Central memory CD8-positive, alpha-beta T cell (primary cell): ENCODE results near the gene PDK2.

Experiments
- ATAC-seq: fragments of 150-1000 bp; cut with Tn5 transposase; replicated peaks from 2 replicates; pipeline ENCODE4 v1.10.0; 2022; ENCODE audit warnings: mild to moderate bottlenecking, moderate FRiP score, moderate number of reproducible peaks; ENCODE audit not compliant: poor library complexity, severe bottlenecking; ENCODE audit errors: extremely low read depth
- DNase-seq, 2 donors: peaks; one replicate each; pipeline ENCODE4 v3.0.0; 2021; ENCODE audit warnings: low spot score in 2 of 2
- H3K27ac Mint-ChIP-seq: one replicate; pipeline ENCODE4 v1.8.0; 2022; ENCODE audit warnings: low read depth, mild to moderate bottlenecking, moderate library complexity, mixed read lengths
- H3K27me3 Mint-ChIP-seq: one replicate; pipeline ENCODE4 v1.8.0; 2022; ENCODE audit warnings: mixed read lengths
- H3K36me3 Mint-ChIP-seq: one replicate; pipeline ENCODE4 v1.8.0; 2022; ENCODE audit warnings: mild to moderate bottlenecking, moderate library complexity, mixed read lengths; ENCODE audit not compliant: insufficient read depth
- H3K4me1 Mint-ChIP-seq: one replicate; pipeline ENCODE4 v1.8.0; 2022; ENCODE audit warnings: mixed read lengths
- H3K4me3 Mint-ChIP-seq: one replicate; pipeline ENCODE4 v1.8.0; 2022; ENCODE audit warnings: mild to moderate bottlenecking, moderate library complexity, mixed read lengths
- H3K9me3 Mint-ChIP-seq: one replicate; pipeline ENCODE4 v1.8.0; 2022; ENCODE audit warnings: mixed read lengths

PDK2 gene

GRCh38 chr17:50075446-50076032, 19.6 kb upstream of the PDK2 start:
- Mint-ChIP-seq H3K4me3 (no peak overlapping the region), H3K36me3 (peaks cover 2% of the 10 kb centered on the region), H3K27ac (no peak overlapping the region), H3K4me1 (no peaks in the 10 kb centered on the region), H3K27me3 (no peaks in the 10 kb centered on the region), H3K9me3 (no peaks in the 10 kb centered on the region)
- DNase-seq (no peak), ATAC-seq (no peak)

GRCh38 chr17:50076221-50076590, 18.9 kb upstream of the PDK2 start:
- no peak for DNase-seq
- no peak for ATAC-seq
- no peak overlapping the region for H3K27ac Mint-ChIP-seq
- no peak overlapping the region for H3K4me3 Mint-ChIP-seq
- H3K36me3 Mint-ChIP-seq: peaks cover 2% of the 10 kb centered on the region
- H3K9me3 Mint-ChIP-seq: no peaks in the 10 kb centered on the region
- H3K27me3 Mint-ChIP-seq: no peaks in the 10 kb centered on the region
- no peaks in the 10 kb centered on the region for H3K4me1 Mint-ChIP-seq

GRCh38 chr17:50076591-50077235, 18.4 kb upstream of the PDK2 start:
- DNase-seq: no peak
- H3K4me1 Mint-ChIP-seq: no peaks in the 10 kb centered on the region
- no peak overlapping the region for H3K27ac Mint-ChIP-seq
- no peak overlapping the region for H3K4me3 Mint-ChIP-seq
- H3K27me3 Mint-ChIP-seq: no peaks in the 10 kb centered on the region
- no peaks in the 10 kb centered on the region for H3K9me3 Mint-ChIP-seq
- H3K36me3 Mint-ChIP-seq: peaks cover 4% of the 10 kb centered on the region
- ATAC-seq: no peak

- Mint-ChIP-seq H3K36me3 (peaks cover 4% of the 10 kb centered on the region), H3K9me3 (no peaks in the 10 kb centered on the region), H3K4me1 (no peaks in the 10 kb centered on the region), H3K27ac (no peak overlapping the region), H3K4me3 (no peak overlapping the region), H3K27me3 (no peaks in the 10 kb centered on the region)
- DNase-seq: no peak
- no peak for ATAC-seq
These were observed 16.7 kb upstream of the PDK2 start for GRCh38 chr17:50078430-50078829.

- no peaks in the 10 kb centered on the region for H3K27me3 Mint-ChIP-seq
- no peaks in the 10 kb centered on the region for H3K4me1 Mint-ChIP-seq
- H3K4me3 Mint-ChIP-seq: no peak overlapping the region
- no peak for ATAC-seq
- no peak overlapping the region for H3K27ac Mint-ChIP-seq
- H3K9me3 Mint-ChIP-seq: no peaks in the 10 kb centered on the region
- DNase-seq: no peak
- peaks cover 2% of the 10 kb centered on the region for H3K36me3 Mint-ChIP-seq
These were observed 15.6 kb upstream of the PDK2 start for GRCh38 chr17:50079334-50080095.

- peaks cover 4% of the 10 kb centered on the region for H3K36me3 Mint-ChIP-seq
- H3K4me1 Mint-ChIP-seq: no peaks in the 10 kb centered on the region
- H3K4me3 Mint-ChIP-seq: no peak overlapping the region
- ATAC-seq: no peak
- no peaks in the 10 kb centered on the region for H3K27me3 Mint-ChIP-seq
- no peak overlapping the region for H3K27ac Mint-ChIP-seq
- no peaks in the 10 kb centered on the region for H3K9me3 Mint-ChIP-seq
- no peak for DNase-seq
These were observed 15.1 kb upstream of the PDK2 start for GRCh38 chr17:50080096-50080480.

DNA sequence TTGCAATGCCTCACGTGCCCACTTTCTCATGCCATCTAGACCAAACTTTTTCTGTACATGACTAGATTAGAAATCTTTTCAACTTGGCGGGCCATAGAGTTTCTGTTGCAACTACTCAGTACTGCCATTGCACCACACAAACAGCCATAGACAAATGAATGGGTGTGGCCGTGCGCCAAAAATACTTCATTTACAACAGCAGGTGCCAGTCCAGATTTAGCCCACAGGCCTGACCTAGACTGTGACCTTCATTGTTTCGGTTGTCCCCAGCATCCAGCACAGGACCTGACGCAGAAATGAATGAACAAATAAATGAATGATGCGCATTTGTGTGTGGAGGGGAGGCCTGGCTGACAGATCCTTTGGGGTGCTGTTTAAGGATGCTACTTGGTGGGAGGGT, 14.3 kb upstream of the PDK2 start:
- peaks cover 4% of the 10 kb centered on the region for H3K36me3 Mint-ChIP-seq
- no peaks in the 10 kb centered on the region for H3K4me1 Mint-ChIP-seq
- H3K4me3 Mint-ChIP-seq: no peak overlapping the region
- ATAC-seq (no peak), DNase-seq (no peak)
- H3K27me3 Mint-ChIP-seq: no peaks in the 10 kb centered on the region
- H3K27ac Mint-ChIP-seq: no peak overlapping the region
- H3K9me3 Mint-ChIP-seq: no peaks in the 10 kb centered on the region

- Mint-ChIP-seq H3K4me1 (no peaks in the 10 kb centered on the region), H3K36me3 (peaks cover 4% of the 10 kb centered on the region), H3K4me3 (no peak overlapping the region), H3K27ac (no peak overlapping the region), H3K27me3 (no peaks in the 10 kb centered on the region), H3K9me3 (no peaks in the 10 kb centered on the region)
- ATAC-seq (no peak), DNase-seq (no peak)
These were observed 13.4 kb upstream of the PDK2 start for GRCh38 chr17:50081757-50082156.

- DNase-seq (peak; percentile 54 to 72), ATAC-seq (peak; percentile 83)
- Mint-ChIP-seq H3K36me3 (peaks cover 4% of the 10 kb centered on the region), H3K9me3 (no peaks in the 10 kb centered on the region), H3K4me3 (no peak overlapping the region), H3K27ac (no peak overlapping the region), H3K4me1 (no peaks in the 10 kb centered on the region), H3K27me3 (no peaks in the 10 kb centered on the region)
These were observed 7.8 kb upstream of the PDK2 start for GRCh38 chr17:50087246-50087911.

DNA sequence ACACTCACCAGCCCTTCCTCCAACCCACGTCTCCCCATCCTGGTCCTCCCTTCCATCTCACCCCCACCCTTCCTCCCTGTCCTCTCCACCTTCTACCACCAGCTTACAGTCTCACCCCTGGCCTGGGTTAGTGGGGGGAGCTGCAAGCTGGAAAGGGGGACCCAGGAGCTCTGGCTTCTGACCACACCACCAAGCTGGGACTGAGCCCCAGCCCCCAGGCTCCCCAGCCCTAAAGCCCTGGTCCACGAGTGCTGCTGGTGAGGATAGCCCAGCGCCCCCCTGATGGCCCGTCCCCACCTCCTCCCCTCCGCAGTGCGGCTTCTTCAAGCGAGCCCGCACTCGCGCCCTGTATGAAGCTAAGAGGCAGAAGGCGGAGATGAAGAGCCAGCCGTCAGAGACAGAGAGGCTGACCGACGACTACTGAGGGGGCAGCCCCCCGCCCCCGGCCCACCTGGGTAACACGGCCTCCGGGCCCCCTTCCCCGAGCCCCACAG, 7.2 kb upstream of the PDK2 start:
- H3K4me3 Mint-ChIP-seq: no peak overlapping the region
- H3K36me3 Mint-ChIP-seq: peaks cover 4% of the 10 kb centered on the region
- H3K27me3 Mint-ChIP-seq: no peaks in the 10 kb centered on the region
- ATAC-seq (no peak), DNase-seq (no peak)
- H3K4me1 Mint-ChIP-seq: no peaks in the 10 kb centered on the region
- H3K27ac Mint-ChIP-seq: no peak overlapping the region
- H3K9me3 Mint-ChIP-seq: no peaks in the 10 kb centered on the region

GRCh38 chr17:50088952-50089825, 6.0 kb upstream of the PDK2 start:
- H3K4me1 Mint-ChIP-seq: peaks cover 6% of the 10 kb centered on the region
- no peak for ATAC-seq
- no peaks in the 10 kb centered on the region for H3K27me3 Mint-ChIP-seq
- H3K27ac Mint-ChIP-seq: no peak overlapping the region
- DNase-seq: no peak
- no peak overlapping the region for H3K4me3 Mint-ChIP-seq
- H3K9me3 Mint-ChIP-seq: no peaks in the 10 kb centered on the region
- peaks cover 9% of the 10 kb centered on the region for H3K36me3 Mint-ChIP-seq

GRCh38 chr17:50090071-50090470, 5.1 kb upstream of the PDK2 start:
- H3K4me1 Mint-ChIP-seq: peaks cover 15% of the 10 kb centered on the region
- H3K27ac Mint-ChIP-seq: no peak overlapping the region
- ATAC-seq (no peak), DNase-seq (no peak)
- no peak overlapping the region for H3K4me3 Mint-ChIP-seq
- peaks cover 15% of the 10 kb centered on the region for H3K36me3 Mint-ChIP-seq
- no peaks in the 10 kb centered on the region for H3K27me3 Mint-ChIP-seq
- no peaks in the 10 kb centered on the region for H3K9me3 Mint-ChIP-seq
